ENCODE data around the gene MRPL28.
"Not testable (repeated sequence)": the region's sequence is repeated elsewhere in the genome, so short reads cannot be mapped to it uniquely, and the experiment has no call there.

The MRPL28 gene

DNA sequence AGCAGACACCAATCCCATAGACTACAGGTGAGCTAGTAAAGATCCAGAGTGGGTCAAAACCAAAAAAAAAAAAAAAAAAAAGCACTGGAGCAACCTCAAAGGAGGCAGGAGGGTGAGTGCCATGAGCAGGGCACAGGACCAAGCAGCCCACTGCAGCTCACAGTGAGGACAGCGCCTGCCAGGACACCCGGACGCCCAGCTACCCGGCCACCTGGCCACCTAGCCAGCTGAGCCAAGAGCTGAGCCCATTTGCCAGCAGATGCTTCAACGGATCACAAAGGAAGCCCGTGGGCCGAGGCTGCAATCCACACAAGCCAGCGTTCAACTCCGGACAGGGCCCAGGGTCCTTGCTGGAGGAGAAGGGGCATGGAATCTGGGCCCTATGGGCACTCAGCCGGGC lies 32.9 kb downstream of the MRPL28 start:
- no peak for DNase-seq

DNA sequence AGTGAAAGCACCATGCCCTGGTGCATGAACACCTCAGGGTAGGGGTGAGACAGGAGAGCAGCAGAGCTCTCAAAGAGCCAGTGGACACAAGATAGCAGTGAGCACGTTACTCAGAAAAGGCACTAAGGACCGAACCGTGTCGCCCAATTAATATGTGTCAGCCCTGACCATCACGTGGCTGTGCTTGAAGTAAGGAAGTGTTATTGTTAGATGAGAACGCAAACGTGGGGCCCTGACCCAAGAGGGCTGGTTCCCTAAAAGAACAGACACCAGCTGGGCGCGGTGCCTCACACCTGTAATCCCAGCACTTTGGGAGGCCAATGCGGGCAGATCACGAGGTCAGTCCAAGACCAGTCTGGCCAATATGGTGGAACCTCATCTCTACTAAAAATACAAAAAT lies 34.1 kb downstream of the MRPL28 start:
- no peak for DNase-seq

DNA sequence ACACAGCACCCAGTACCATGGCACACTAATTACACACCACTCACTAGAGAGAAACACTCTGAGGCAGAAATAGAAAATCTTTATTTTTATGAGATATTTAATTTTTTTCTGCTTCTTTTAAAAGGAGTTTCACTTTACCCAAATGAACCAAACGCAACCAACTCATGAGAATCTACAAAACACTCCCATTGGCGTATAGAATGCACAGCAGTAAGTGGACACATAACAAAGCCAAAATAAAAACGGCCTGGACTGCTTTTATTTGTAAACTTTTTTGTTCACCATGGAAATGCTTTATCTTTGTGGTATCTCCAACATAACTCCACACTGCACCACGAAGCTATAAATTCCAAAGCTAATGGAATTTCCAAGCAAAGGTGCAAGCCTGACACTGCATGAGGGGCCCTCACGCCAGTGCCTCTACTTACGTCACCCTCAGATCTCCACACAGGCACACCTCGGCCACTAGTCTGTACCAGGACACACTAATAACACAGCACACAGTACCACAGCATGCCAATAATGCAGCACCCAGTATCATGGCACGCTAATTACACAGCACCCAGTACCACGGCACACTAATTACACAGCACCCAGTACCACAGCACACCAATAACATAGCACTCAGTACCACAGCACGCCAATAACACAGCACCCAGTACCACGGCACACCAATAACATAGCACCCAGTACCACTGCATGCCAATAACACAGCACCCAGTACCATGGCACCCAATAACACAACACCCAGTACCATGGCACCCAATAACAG lies 35.3 kb downstream of the MRPL28 start:
- DNase-seq = not testable (repeated sequence)

DNA sequence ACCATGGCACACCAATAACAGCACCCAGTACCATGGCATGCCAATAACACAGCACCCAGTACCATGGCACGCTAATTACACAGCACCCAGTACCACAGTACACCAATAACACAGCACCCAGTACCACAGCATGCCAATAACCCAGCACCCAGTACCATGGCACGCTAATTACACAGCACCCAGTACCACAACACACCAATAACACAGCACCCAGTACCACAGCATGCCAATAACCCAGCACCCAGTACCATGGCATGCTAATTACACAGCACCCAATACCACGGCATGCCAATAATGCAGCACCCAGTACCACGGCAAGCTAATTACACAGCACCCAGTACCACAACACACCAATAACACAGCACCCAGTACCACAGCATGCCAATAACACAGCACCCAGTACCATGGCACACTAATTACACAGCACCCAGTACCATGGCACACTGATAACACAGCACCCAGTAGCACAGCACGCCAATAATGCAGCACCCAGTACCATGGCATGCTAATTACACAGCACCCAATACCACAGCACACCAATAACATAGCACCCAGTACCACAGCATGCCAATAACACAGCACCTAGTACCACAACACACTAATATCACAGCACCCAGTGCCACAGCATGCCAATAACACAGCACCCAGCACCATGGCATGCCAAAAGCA lies 36.0 kb downstream of the MRPL28 start:
- not testable (repeated sequence) for DNase-seq

DNA sequence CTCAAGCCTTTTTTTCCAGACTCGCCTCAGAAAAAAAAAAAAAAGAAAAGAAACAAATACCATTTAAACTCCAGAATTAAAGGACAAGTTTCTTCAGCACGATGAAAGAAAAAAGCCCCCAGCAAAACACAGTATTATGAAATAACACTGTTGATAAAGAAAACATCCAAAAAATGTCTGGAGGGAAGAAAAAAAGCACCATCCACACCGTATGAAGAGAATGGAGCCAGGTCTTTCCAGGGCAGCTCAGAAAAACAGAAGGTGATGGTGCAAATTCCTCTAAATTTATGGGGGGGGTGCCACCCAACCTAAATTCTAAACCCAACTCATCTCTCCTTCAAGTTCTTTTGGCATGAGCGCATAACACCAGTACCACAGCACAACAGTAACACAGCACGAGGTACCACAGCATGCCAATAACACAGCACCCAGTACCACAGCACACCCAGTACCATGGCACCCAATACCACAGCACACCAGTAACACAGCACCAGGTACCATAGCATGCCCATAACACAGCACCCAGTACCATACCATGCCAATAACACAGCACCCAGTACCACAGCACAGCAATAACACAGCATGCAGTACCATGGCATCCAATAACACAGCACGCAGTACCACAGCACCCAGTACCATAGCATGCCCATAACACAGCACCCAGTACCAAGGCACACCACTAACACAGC lies 36.8 kb downstream of the MRPL28 start:
- no peak for DNase-seq

DNA sequence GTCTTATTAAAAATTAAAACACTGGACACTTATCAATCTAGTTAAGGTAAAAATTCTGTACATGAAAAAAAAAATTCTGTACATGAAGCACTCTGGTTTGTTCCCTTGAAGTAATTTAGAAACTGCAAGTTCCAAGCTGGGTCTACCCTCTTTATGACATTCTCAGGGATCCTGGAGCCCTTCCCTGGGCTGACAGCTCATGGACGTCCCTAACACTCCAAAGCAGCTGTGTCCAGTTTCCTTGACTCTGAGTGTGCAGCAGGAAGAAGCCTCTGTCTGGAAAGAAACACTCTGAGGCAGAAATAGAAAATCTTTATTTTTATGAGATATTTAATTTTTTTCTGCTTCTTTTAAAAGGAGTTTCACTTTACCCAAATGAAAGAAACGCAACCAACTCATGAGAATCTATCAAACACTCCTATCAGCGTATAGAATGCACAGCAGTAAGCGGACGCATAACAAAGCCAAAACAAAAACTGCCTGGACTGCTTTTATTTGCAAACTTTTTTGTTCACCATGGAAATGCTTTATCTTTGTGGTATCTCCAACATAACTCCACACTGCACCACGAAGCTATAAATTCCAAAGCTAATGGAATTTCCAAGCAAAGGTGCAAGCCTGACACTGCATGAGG lies 39.0 kb downstream of the MRPL28 start:
- DNase-seq = not testable (repeated sequence)

DNA sequence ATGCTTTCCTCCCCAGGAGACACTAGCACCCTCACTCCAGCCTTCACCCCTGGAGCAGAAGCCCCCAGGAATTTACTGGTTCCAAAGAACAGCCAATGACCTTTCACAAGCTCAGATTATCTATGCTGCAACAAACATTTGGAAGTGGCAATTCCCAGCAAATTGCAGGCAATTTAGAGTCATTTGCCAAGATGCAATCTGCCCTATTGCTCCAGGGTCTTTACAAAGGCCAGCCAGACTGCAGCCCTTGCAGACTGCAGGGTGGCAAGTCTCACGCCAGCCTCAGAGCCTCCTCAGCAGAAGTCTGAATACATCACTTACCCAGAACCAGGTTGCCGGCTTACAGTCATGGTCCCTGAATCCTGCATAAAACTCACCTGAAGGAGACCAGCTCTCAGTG lies 39.6 kb downstream of the MRPL28 start:
- no peak for DNase-seq

DNA sequence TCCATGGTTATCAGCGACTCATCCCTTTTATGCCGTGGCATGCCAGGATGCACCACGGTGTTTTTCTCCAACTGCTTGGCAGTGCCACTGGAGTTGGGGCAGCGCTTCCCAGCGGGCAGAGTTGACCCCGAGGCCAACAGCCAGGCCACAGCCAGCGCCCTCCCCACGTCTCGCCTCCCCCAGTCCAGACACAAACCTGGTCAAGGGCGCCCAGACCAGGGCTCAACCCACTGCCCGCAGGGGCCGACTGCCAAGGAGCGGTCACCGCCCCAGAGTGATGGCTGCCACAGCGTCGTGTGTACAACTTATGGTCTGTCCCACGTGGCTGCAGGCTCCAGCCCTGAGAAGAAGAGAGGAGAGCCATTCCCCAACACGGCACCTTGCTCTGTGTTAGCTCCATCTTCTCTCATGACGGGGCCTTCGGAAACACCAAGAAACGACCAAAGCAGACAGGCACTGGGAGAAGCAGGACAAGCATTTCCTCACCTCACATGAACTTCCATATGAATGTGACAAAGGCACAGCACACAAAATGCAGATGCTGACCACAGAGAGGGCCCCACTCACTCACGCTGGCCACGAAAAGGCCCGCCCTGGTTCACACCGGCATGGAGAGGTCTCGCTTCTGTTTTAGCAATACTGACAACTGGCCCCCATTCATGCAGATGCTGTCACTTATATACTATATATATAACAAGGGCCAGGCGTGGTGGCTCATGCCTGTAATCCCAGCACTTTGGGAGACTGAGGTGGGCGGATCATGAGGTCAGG lies 44.8 kb downstream of the MRPL28 start:
- no peak for DNase-seq

DNA sequence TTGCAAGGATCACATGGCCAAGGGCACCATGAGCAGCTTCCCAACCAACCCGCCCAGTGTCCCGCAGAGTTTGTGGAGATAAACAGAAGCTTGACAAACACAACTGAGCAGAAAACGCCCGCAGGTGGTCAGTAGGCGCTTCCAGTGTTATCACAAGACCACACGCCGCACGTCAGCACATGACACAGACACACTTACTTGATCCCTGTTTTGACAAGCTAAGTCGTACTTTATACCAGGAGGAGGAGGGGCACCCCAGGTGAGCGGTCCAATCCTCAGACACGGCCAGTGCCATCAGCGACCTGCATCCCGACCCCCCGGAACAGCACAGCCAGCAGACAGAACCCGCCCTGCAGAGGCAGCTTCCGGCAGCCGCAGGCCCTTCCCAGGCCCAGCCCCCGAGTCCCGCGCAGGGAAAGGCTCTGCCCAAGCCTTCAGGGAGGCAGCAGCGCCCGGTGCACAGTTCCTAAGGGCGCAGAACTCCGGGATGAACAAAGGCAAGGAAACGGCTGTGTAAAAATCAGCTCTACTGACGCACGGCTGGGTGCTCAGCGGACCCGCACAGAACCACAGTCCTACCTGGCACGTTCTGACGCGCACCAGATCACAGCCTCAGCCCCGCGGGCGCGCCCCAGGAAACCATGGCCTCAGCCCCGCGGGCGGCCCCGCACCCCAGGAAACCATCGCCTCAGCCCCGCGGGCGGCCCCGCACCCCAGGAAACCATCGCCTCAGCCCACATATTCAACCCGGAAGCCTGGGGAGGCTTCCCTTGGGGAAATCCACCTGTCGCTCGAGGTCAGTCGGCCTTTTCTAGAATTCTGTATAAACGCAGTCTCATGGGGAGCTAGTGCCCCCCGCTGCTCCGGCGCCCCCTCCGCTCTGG lies 45.6 kb downstream of the MRPL28 start:
- DNase-seq = peak; percentile 55 to 63

DNA sequence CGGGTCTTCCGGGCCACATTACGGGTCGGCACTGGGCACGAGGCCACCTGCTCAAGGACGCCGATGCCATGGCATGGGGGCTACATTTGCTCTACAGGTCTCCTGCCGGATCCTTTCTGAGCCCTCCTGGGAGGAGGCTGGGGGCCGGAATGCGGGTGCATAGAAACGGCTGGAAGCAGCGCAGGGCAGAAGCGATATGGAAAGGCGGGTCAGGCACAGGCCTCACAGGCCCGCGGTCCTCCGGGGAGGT lies 46.2 kb downstream of the MRPL28 start:
- no peak for DNase-seq

DNA sequence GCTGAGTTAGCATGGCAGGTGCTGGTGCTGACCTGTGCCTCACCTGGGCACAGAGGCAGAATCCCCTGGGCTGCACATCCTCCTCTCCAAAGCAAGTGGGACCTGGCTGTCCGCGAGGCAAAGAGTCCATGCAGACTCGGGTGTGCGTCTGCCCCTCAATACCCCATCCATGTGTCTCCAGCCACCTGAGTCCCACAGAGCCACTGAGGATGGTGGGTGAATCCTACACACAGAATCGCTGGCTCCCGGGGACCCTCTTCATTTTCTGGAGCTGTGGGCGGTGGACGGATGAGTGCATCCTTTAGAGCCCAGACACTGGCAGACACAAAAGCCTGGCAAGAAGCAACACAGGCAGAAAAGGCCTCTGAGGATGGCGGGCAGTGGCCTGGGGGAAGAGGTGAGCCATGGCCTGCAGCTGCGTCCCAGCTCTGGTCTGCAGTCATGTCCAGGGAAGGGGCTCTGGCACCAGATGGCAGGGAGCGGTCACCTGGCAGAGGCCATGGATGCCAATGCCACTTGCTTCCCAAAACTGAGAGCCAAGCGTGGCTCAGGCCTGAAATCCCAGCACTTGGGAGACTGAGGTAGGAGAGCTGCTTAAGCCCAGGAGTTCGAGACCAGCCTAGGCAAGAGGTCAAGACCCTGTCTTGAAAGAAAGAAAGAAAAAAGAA lies 47.7 kb downstream of the MRPL28 start:
- DNase-seq = no peak

DNA sequence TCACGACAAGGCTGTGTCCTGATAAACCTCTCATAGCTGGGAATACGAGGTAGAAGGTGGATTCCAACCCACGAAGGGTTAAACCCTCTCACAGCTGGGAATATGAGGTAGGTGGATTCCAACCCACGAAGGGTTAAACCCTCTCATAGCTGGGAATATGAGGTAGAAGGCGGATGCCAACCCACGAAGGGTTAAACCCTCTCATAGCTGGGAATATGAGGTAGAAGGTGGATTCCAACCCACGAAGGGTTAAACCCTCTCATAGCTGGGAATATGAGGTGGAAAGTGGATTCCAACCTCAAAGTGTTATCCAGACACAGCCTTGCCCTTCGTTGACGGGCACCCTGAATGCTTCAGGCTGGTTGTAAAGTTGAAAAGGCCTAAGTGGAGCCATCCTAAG lies 48.8 kb downstream of the MRPL28 start:
- DNase-seq = no peak

DNA sequence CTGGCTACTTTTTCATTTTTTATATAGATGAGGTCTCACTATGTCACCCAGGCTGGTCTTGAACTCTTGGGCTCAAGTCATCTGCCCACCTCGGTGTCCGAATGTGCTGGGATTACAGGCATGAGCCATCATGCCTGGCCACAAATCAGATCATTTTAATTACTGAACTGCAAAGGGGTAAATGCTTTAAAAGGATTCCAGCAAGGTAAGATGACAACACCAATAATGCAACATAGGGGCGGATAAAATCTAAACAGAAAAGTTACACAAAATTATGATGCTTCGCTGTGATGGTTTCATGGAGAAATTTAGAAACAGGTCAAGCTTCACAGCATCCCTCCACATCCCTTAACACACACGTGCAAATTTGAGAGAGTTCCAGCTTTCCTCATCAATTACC lies 50.1 kb downstream of the MRPL28 start:
- no peak for DNase-seq

DNA sequence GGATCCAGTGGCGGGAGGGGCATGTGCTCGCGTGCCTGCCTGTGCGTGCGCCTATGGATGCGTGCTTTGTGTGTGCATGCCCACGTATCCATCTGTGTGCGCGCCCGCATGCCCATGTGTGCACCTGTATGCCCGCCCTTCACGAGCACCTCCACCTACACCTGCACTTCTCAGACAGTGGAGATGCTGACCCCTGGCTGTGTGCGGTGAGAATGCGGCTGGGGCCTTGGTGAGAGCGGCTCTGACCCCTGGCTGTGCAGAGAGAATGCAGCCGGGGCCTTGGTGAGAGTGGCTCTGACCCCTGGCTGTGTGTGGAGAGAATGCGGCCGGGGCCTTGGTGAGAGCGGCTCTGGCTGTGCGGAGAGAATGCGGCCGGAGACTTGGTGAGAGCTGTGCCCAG lies 51.7 kb downstream of the MRPL28 start:
- DNase-seq = no peak

DNA sequence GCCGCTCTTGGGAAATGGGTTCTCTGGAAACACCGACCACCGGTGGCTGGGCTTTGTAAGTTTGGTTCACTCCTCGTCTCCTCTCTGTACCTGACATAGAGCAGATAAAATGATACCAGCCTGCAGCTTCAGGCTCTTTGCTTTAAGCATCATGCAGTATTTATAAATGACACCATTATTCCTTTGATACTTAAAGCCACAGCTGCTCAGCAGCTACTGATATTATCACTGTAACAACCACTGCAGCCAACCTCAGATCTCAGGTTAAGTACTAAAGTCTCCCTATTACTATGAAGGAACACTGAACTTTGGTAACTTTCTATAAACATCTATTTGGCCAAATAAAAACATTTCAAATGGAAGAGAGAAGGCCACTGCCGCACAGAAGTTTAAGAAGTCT lies 52.8 kb downstream of the MRPL28 start:
- no peak for DNase-seq

All from stimulated activated CD4-positive, alpha-beta T cell treated with anti-CD3 and anti-CD28 coated beads, Interleukin-2, amount 100 ng/mL, for 24 hours (primary cell).